HG03045 (cell line): ENCODE results near the gene CPEB4.

Source experiments
- ATAC-seq: cut with Tn5 transposase; IDR thresholded peaks from one replicate; pipeline ENCODE4 v1.9.1; 2021; ENCODE audit warnings: mild to moderate bottlenecking, moderate library complexity; ENCODE audit not compliant: unreplicated experiment

Gene CPEB4

GRCh38 chr5:173883347-173883924 is 4.7 kb upstream of the CPEB4 start:
- ATAC-seq, result no peak

GRCh38 chr5:173884402-173885053 is 3.6 kb upstream of the CPEB4 start:
- ATAC-seq, result no peak

- no peak for ATAC-seq
Observed at GRCh38 chr5:173885054-173885443, 3.1 kb upstream of the CPEB4 start.

GRCh38 chr5:173885475-173886010 is 2.6 kb upstream of the CPEB4 start:
- ATAC-seq, result no peak

- no peak for ATAC-seq
Observed at GRCh38 chr5:173886150-173886549, 2.0 kb upstream of the CPEB4 start.

- ATAC-seq, result no peak
Observed at GRCh38 chr5:173888473-173889131, 453 bp downstream of the CPEB4 start.

- no peak for ATAC-seq
Observed at GRCh38 chr5:173890195-173890991, 2.2 kb downstream of the CPEB4 start.

GRCh38 chr5:173891308-173892116 is 3.4 kb downstream of the CPEB4 start:
- no peak for ATAC-seq

- no peak for ATAC-seq
Observed at GRCh38 chr5:173893192-173893561, 5.0 kb downstream of the CPEB4 start.

- ATAC-seq, result no peak
Observed at GRCh38 chr5:173895401-173896165, 7.4 kb downstream of the CPEB4 start.

- no peak for ATAC-seq
Observed at GRCh38 chr5:173896631-173897030, 8.5 kb downstream of the CPEB4 start.

GRCh38 chr5:173901705-173902104 is 13.6 kb downstream of the CPEB4 start:
- ATAC-seq, result no peak

GRCh38 chr5:173902334-173902733 is 14.2 kb downstream of the CPEB4 start:
- no peak for ATAC-seq

GRCh38 chr5:173902743-173903142 is 14.6 kb downstream of the CPEB4 start:
- ATAC-seq, result no peak

- ATAC-seq, result no peak
Observed at GRCh38 chr5:173903396-173904140, 15.4 kb downstream of the CPEB4 start.

- ATAC-seq, result no peak
Observed at GRCh38 chr5:173904151-173904550, 16.0 kb downstream of the CPEB4 start.

- ATAC-seq, result no peak
Observed at GRCh38 chr5:173907284-173907683, 19.1 kb downstream of the CPEB4 start.

GRCh38 chr5:173907686-173908371 is 19.7 kb downstream of the CPEB4 start:
- no peak for ATAC-seq

- ATAC-seq, result no peak
Observed at GRCh38 chr5:173909199-173909598, 21.1 kb downstream of the CPEB4 start.
